Heart left ventricle (tissue), 16 donors: ENCODE measurements around the gene EIF4E1B. TPM values are rescaled to one million over a fixed set of nuclear protein-coding genes. Genes with fewer than 3 reads are reported as not detected.

ENCODE experiments used
- ATAC-seq, 4 donors: fragments of 200-7000 bp; cut with Tn5 transposase; one replicate each; pipeline ENCODE4 v1.9.1; 2020 to 2022; ENCODE audit warnings: moderate library complexity in 4 of 4, mild to moderate bottlenecking in 3 of 4, moderate number of reproducible peaks in 1 of 4
- DNase-seq, 5 donors: peaks; one replicate each; pipeline ENCODE4 v3.0.0-alpha.2; 2020
- H3K27ac ChIP-seq, 12 donors: fragments of 200-600 bp; sonication (generic) in 4 of 12; one replicate each; pipeline versions ENCODE4 v1.5.0 to v1.8.0; 2016 to 2022; ENCODE audit warnings: mild to moderate bottlenecking in 2 of 12
- H3K27me3 ChIP-seq, 9 donors: fragments of 200-600 bp; sonication (generic) in 2 of 9; one replicate each; pipeline versions ENCODE4 v1.5.1 to v1.8.0; 2016 to 2022; ENCODE audit warnings: mild to moderate bottlenecking in 3 of 9
- H3K36me3 ChIP-seq, 9 donors: fragments of 200-600 bp; sonication (generic) in 2 of 9; one replicate each; pipeline versions ENCODE4 v1.5.0 to v1.8.0; 2018 to 2022; ENCODE audit warnings: mild to moderate bottlenecking in 2 of 9
- H3K4me1 ChIP-seq, 12 donors: fragments of 200-600 bp; sonication (generic) in 4 of 12; one replicate each; pipeline versions ENCODE4 v1.5.0 to v1.8.0; 2016 to 2022; ENCODE audit warnings: mild to moderate bottlenecking in 3 of 12
- H3K4me3 ChIP-seq, 12 donors: fragments of 200-600 bp; sonication (generic) in 4 of 12; one replicate each; pipeline versions ENCODE4 v1.5.0 to v1.8.0; 2017 to 2022; ENCODE audit warnings: mild to moderate bottlenecking in 9 of 12, moderate library complexity in 4 of 12
- H3K9me3 ChIP-seq, 12 donors: fragments of 200-600 bp; sonication (generic) in 4 of 12; one replicate each; pipeline versions ENCODE4 v1.5.0 to v1.8.0; 2016 to 2022; ENCODE audit warnings: mild to moderate bottlenecking in 1 of 12
- POLR2A ChIP-seq, 2 donors: fragments of 450-650 bp; IDR thresholded peaks; one replicate each; pipeline ENCODE4 v1.6.1; 2017; ENCODE audit warnings: antibody characterized with exemption in 2 of 2, mild to moderate bottlenecking in 2 of 2, moderate library complexity in 2 of 2
- WGBS, 4 donors: extraction: QIAGEN DNeasy Blood & Tissue Kit in 2 of 4; methylation state at CpG; one replicate each; pipeline versions ENCODE4 v1.1.5 to v1.1.7; 2013 to 2018; 5-methylcytosine and 5-hydroxymethylcytosine counted together
- intact Hi-C, 10 donors: fragments of 100-400 bp; cut with DNase I; formaldehyde crosslinking; loops; one replicate each; pipeline versions ENCODE4 v1.11.1 to v1.14.2; 2022
- polyA plus RNA-seq, 2 donors: library from polyadenylated mRNA; stranded (reverse); fragments of 200-250 nt; gene quantifications; one replicate each; pipeline ENCODE4 v1.2.3, GENCODE V29; 2013
- total RNA-seq, 9 donors: library from RNA; depleted of rRNA in 2 of 9; stranded (reverse); fragments of >200 nt in 2 of 9; fragmentation: NEBNext Ultra II Directional in 3 of 9; extraction: Animal tissue kit (Norgen Biotek cat#: 25700) in 3 of 9; gene quantifications; one replicate each; pipeline versions ENCODE4 v1.1.0 to v1.2.4, GENCODE V29; 2016 to 2023
- TF ChIP-seq, protein P1 (sequence below), 12 donors: fragments of 200-600 bp; sonication (generic) in 4 of 12; IDR thresholded peaks; one replicate each; pipeline versions ENCODE4 v1.5.0 to v1.8.0; 2018 to 2022; ENCODE audit warnings: antibody characterized with exemption in 12 of 12, mild to moderate bottlenecking in 5 of 12
- donor health status: ischemic (EF 13 %, LVEDD 7.1; RV severe dilation, severe dysfunction).
- donor health status: healthy with polysubstance abuse.
- donor health status: DM: no; HTN: yes; CAD: no.
- donor health status: DM: no; HTN: no; CAD: no.
- donor health status: ischemic (EF 25% LVEDD 6.9; RV normal size, moderate dysfunction).
- donor health status: ischemic (EF 25% LVEDD 5.7; RV mildly dilated, moderate dysfunction).
- donor health status: healthy.
- donor health status: DM: yes; HTN: yes; CAD: no.
- donor health status: ischemic (EF 35%, LVEDD 5.7; RV mildly dilated, moderate dysfunction).
- donor health status: nonischemic (EF 11% LVEDD 7.7; RV severe dilation, severe dysfunction).
- donor health status: DM: yes; HTN: yes; CAD: no.
- donor health status: PGD.
- donor health status: ischemic (EF 29% LVEDD 5.4; RV normal size, mild dysfunction).
- donor health status: nonischemic (EF 23%, LVEDD 6.1; RV moderate dilation, normal function).

Gene EIF4E1B
- total and polyA plus RNA-seq, 11 donors, result not detected

DNA sequence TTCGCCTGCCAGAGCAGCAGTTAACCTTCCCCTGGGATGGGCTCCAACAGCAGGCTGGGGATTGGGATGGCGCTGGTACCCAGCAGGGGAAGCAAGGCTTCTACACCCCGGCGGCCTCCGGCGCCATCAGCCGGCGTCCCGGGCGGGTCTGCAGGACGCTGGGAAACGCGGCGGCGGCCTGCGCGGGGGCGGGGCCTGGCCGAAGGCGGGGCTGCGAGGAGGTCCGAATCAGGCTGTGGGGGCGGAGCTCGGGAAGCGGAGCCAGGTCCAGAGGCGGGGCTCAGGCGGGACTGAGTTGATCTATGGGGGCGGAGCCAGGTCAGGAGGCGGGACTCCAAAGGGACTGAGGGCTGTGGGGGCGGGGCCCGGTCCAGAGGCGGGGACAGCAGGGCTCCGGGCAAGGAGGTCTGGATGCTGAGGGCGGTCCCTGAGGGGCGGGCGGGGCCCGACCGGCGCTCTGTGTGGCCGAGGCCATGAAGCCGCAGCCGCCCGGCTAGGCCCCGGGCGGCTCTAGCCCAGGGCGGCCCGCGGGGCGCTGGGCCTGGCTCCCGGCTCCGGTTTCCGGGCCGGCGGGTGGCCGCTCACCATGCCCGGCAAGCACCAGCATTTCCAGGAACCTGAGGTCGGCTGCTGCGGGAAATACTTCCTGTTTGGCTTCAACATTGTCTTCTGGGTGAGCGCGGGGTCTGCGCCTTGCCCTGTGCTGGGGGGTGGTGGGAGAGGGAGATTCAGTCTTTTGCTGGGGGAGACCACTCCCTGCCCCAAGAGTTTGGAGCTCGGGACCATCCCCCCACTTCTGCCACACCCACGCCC, 16.8 kb downstream of the EIF4E1B start, which contains the start of gene TSPAN17:
Gene TSPAN17, plus strand, starts transcription at position 455 of the 813 bp plus-strand sequence. Its CDS starts 132 bp downstream, at position 587.
- peak within 1 kb of the TSS; percentile 43 to 96 (median 84) for H3K4me3 ChIP-seq
- no peaks in the 10 kb centered on the region for H3K27me3 ChIP-seq
- H3K36me3 ChIP-seq, result no peaks in the 10 kb centered on the region
- peak within 1 kb of the TSS in 11 of 12 donors; percentile 54 to 88 (median 84) for H3K27ac ChIP-seq
- 0 to 1% (median 1%) methylated on average over 28 to 63 of the region's 63 CpGs for WGBS, 4 donors
- H3K4me1 ChIP-seq, result peaks cover 0 to 32% (median 14%) of the 10 kb centered on the region in 12 donors
- peak; percentile 100 for DNase-seq
- H3K9me3 ChIP-seq, result no peaks in the 10 kb centered on the region
- peak; percentile 98 to 100 (median 98) for ATAC-seq
- intact Hi-C loops, result loop anchor here in 6 of 10 donors (2.0 to 10.0 kb wide), 4 partner anchors 72 to 282 kb away; partner anchors contain the start of genes ARL10 (in 1 of the 6) and KIAA1191 (in 1 of the 6)
- TF ChIP-seq, protein P1, sequence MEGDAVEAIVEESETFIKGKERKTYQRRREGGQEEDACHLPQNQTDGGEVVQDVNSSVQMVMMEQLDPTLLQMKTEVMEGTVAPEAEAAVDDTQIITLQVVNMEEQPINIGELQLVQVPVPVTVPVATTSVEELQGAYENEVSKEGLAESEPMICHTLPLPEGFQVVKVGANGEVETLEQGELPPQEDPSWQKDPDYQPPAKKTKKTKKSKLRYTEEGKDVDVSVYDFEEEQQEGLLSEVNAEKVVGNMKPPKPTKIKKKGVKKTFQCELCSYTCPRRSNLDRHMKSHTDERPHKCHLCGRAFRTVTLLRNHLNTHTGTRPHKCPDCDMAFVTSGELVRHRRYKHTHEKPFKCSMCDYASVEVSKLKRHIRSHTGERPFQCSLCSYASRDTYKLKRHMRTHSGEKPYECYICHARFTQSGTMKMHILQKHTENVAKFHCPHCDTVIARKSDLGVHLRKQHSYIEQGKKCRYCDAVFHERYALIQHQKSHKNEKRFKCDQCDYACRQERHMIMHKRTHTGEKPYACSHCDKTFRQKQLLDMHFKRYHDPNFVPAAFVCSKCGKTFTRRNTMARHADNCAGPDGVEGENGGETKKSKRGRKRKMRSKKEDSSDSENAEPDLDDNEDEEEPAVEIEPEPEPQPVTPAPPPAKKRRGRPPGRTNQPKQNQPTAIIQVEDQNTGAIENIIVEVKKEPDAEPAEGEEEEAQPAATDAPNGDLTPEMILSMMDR (IDR thresholded peaks at IDR 0.05), result peak in 8 of 12 donors; percentile 26 to 63 (median 40)
- peak; percentile 29 to 83 for TF ChIP-seq POLR2A (IDR thresholded peaks at IDR 0.05)

DNA sequence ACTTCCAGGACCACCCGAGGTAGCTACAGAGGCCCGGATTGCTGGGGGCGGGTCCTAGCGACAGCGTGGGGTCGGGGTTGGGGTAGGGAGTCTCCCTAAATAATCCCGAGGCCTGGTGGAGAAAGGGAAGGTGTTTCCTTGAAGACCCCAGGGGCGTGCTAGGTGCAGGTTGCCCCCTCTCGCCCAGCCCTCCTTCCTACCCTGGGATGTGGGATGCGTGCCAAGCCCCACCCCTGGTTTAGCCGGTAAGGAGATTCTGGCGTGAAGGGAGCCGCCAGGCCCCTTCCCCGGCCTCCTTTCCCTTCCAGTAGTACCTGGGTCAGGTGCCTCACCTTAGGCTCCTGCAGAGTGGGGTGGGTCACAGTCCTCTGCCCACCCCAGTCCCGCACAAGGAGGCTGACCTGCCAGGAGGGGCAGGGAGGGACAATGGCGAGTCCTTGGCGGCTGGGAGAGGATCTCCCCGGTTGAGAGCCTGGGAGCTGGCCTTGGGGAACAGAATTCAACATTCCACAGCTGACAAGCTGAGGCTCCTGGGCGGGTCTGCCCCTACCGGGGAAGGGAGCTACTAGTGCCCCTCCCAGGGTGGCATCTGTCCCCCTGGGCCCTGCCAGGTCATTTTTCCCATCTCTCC, 17.5 kb downstream of the EIF4E1B start:
- DNase-seq (peak; percentile 54 to 77 (median 59)), ATAC-seq (peak in 1 of 4 donors; percentile 2)
- 4 to 25% (median 12%) methylated on average over 4 to 20 of the region's 20 CpGs for WGBS, 4 donors
- H3K9me3 ChIP-seq, result no peaks in the 10 kb centered on the region
- TF ChIP-seq, protein P1 (IDR thresholded peaks at IDR 0.05), result no peak
- TF ChIP-seq POLR2A (IDR thresholded peaks at IDR 0.05), result no peak
- intact Hi-C loops, result loop anchor here in 6 of 10 donors (2.0 to 10.0 kb wide), 4 partner anchors 73 to 283 kb away; partner anchors contain the start of genes ARL10 (in 1 of the 6) and KIAA1191 (in 1 of the 6)
- peaks cover 0 to 7% (median 5%) of the 10 kb centered on the region in 9 donors for H3K36me3 ChIP-seq
- H3K4me1 ChIP-seq, result peaks cover 0 to 32% (median 14%) of the 10 kb centered on the region in 12 donors
- H3K27me3 ChIP-seq, result no peaks in the 10 kb centered on the region
- peak overlapping the region in 11 of 12 donors; percentile 54 to 88 (median 83) for H3K27ac ChIP-seq
- peak overlapping the region; percentile 43 to 96 (median 84) for H3K4me3 ChIP-seq

DNA sequence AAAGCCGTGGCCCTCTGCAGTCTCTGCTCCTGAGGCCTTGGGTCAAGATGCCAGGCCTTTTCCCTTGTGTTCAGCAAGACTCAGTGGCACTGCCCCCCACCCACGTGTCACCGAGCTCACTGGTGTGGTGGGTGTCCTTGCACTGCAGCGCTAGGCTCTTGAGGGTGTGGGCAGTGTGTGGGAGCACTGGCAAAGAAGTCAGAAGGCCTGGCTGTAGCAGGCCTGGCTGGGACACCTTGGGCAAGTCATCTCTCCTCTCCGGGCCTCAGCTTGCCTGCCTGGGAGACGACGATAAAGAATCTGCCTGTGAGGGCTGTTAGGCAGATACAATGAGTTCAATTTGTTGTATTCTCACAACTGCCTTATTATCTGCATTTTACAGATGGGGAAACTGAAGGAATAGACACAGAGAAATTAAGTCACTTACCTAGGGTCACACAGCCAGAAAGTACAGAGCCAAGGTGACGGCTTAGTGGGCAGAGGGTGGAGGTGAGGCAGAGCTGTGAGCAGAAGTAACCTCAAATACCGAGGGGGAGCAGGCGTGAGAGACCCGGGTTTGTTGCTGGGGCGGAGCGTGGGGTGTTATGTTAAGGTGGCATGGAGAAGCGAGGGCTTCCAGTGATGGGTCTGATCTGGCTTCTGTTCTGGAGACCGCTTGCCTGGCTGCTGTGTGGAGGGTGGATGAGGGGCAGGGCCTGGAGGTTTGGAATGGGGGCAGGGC, 18.2 kb downstream of the EIF4E1B start:
- H3K4me3 ChIP-seq, result peak overlapping the region in 10 of 12 donors; percentile 67 to 96 (median 86)
- H3K27ac ChIP-seq, result peak overlapping the region in 5 of 12 donors; percentile 81 to 88 (median 85)
- intact Hi-C loops, result loop anchor here in 5 of 10 donors (5.0 to 10.0 kb wide), 3 partner anchors 74 to 284 kb away; partner anchors contain the start of genes ARL10 (in 1 of the 5) and KIAA1191 (in 1 of the 5)
- H3K9me3 ChIP-seq, result no peaks in the 10 kb centered on the region
- H3K4me1 ChIP-seq, result peaks cover 0 to 32% (median 14%) of the 10 kb centered on the region in 12 donors
- 80 to 84% (median 81%) methylated on average over 13 to 15 of the region's 15 CpGs for WGBS, 4 donors
- peaks cover 0 to 13% (median 10%) of the 10 kb centered on the region in 9 donors for H3K36me3 ChIP-seq
- TF ChIP-seq POLR2A (IDR thresholded peaks at IDR 0.05), result no peak
- TF ChIP-seq, protein P1 (IDR thresholded peaks at IDR 0.05), result no peak
- DNase-seq (no peak), ATAC-seq (no peak)
- no peaks in the 10 kb centered on the region for H3K27me3 ChIP-seq
